ENCODE data around the gene C1orf116. TPM values are rescaled to one million over a fixed set of nuclear protein-coding genes. Genes with fewer than 3 reads are reported as not detected.

The C1orf116 gene
- total RNA-seq, 3 donors from 2014 or later (not counting 1 experiment from before 2014, with no cell fraction given): 0.21 to 0.39 (median 0.30) TPM

GRCh38 chr1:207049974-207050391, 17.4 kb upstream of the C1orf116 start:
- peak; percentile 90 for TF ChIP-seq CTCF (IDR thresholded peaks at IDR 0.05)
- Histone ChIP-seq H3K9me3 (ENCODE audit: control insufficient read depth, insufficient read depth, low read length) (no peaks in the 10 kb centered on the region), H3K27me3 (ENCODE audit: control insufficient read depth, insufficient read depth, low read length) (no peaks in the 10 kb centered on the region), H3K4me3 (ENCODE audit: low read length) (peak overlapping the region; percentile 98), H3K36me3 (ENCODE audit: control insufficient read depth, insufficient read depth, low read length) (peaks cover 33% of the 10 kb centered on the region), H3K27ac (ENCODE audit: low read length) (peak overlapping the region; percentile 67), H3K4me1 (ENCODE audit: control insufficient read depth, insufficient read depth, low read length) (peaks cover 25% of the 10 kb centered on the region)
- intact Hi-C loops (cut with micrococcal nuclease): loop anchor here (1.0 to 5.0 kb wide), 2 partner anchors 27 to 272 kb away; partner anchors contain the start of gene CD55
- 0% methylated on average over 6 of the region's 6 CpGs for WGBS (ENCODE audit: insufficient coverage)
- Mint-ChIP-seq H3K27me3 (ENCODE audit: low read depth in 2 of 2) (no peaks in the 10 kb centered on the region), H3K27ac (peak overlapping the region; percentile 96 to 99), H3K4me3 (peak overlapping the region; percentile 100), H3K36me3 (peaks cover 5% of the 10 kb centered on the region), H3K4me1 (peaks cover 54% of the 10 kb centered on the region in 2 donors), H3K9me3 (no peaks in the 10 kb centered on the region)
- ATAC-seq: peak; percentile 34 to 56 (median 37)
- peak in 1 of 2 donors; percentile 80 for DNase-seq

- no peaks in the 10 kb centered on the region for H3K9me3 Mint-ChIP-seq
- Histone ChIP-seq H3K27ac (ENCODE audit: low read length) (no peak overlapping the region), H3K9me3 (ENCODE audit: control insufficient read depth, insufficient read depth, low read length) (no peaks in the 10 kb centered on the region), H3K27me3 (ENCODE audit: control insufficient read depth, insufficient read depth, low read length) (no peaks in the 10 kb centered on the region), H3K4me1 (ENCODE audit: control insufficient read depth, insufficient read depth, low read length) (peaks cover 25% of the 10 kb centered on the region), H3K36me3 (ENCODE audit: control insufficient read depth, insufficient read depth, low read length) (peaks cover 35% of the 10 kb centered on the region), H3K4me3 (ENCODE audit: low read length) (no peak overlapping the region)
- peak overlapping the region; percentile 96 to 99 for H3K27ac Mint-ChIP-seq
- H3K27me3 Mint-ChIP-seq (ENCODE audit: low read depth in 2 of 2): no peaks in the 10 kb centered on the region
- intact Hi-C loops (cut with micrococcal nuclease): no loop called here
- peaks cover 5% of the 10 kb centered on the region for H3K36me3 Mint-ChIP-seq
- peak overlapping the region; percentile 100 for H3K4me3 Mint-ChIP-seq
- peaks cover 55 to 59% of the 10 kb centered on the region in 2 donors for H3K4me1 Mint-ChIP-seq
- WGBS (ENCODE audit: insufficient coverage): 74% methylated on average over 8 of the region's 8 CpGs
- ATAC-seq (no peak), DNase-seq (no peak)
- no peak for TF ChIP-seq CTCF (IDR thresholded peaks at IDR 0.05)
These were observed 17.0 kb upstream of the C1orf116 start for GRCh38 chr1:207049514-207049913.

- H3K27me3 Mint-ChIP-seq (ENCODE audit: low read depth in 2 of 2): no peaks in the 10 kb centered on the region
These were observed 16.5 kb upstream of the C1orf116 start for GRCh38 chr1:207049054-207049453.

More at GRCh38 chr1:207049054-207049453, 16.5 kb upstream of the C1orf116 start:
- DNase-seq (no peak), ATAC-seq (no peak)
- intact Hi-C loops (cut with micrococcal nuclease): no loop called here
- Mint-ChIP-seq H3K9me3 (no peaks in the 10 kb centered on the region), H3K27ac (peak overlapping the region in 1 of 2 donors; percentile 96), H3K36me3 (peaks cover 5% of the 10 kb centered on the region), H3K4me1 (peaks cover 59 to 63% of the 10 kb centered on the region in 2 donors), H3K4me3 (peak overlapping the region; percentile 100)
- WGBS (ENCODE audit: insufficient coverage): 93% methylated on average over 4 of the region's 4 CpGs
- H3K4me1 ChIP-seq (ENCODE audit: control insufficient read depth, insufficient read depth, low read length): peaks cover 24% of the 10 kb centered on the region
- no peak for TF ChIP-seq CTCF (IDR thresholded peaks at IDR 0.05)
- peaks cover 38% of the 10 kb centered on the region for H3K36me3 ChIP-seq (ENCODE audit: control insufficient read depth, insufficient read depth, low read length)
- H3K4me3 ChIP-seq (ENCODE audit: low read length): no peak overlapping the region
- no peak overlapping the region for H3K27ac ChIP-seq (ENCODE audit: low read length)
- H3K27me3 ChIP-seq (ENCODE audit: control insufficient read depth, insufficient read depth, low read length): no peaks in the 10 kb centered on the region
- no peaks in the 10 kb centered on the region for H3K9me3 ChIP-seq (ENCODE audit: control insufficient read depth, insufficient read depth, low read length)

All from natural killer cell (primary cell).